PFSK-1 (cell line): ENCODE data around the gene FUT6.

ENCODE experiments used
- FOXP2 ChIP-seq: optimal IDR thresholded peaks from 2 replicates; pipeline ENCODE3; 2011; ENCODE audit warnings: borderline replicate concordance, control low read depth, inconsistent platforms; ENCODE audit not compliant: insufficient read depth; ENCODE audit errors: extremely low read length, extremely low read depth
- POLR2AphosphoS5 ChIP-seq: IDR thresholded peaks from 2 replicates; pipeline ENCODE4 v1.6.1; 2012; ENCODE audit warnings: low read depth, mild to moderate bottlenecking, control low read depth, low read length, moderate library complexity
- SIN3A ChIP-seq: IDR thresholded peaks from 2 replicates; pipeline ENCODE4 v1.6.1; 2012; ENCODE audit warnings: mild to moderate bottlenecking, low read length, moderate library complexity, borderline replicate concordance; ENCODE audit not compliant: insufficient read depth
- TAF1 ChIP-seq: IDR thresholded peaks from 2 replicates; pipeline ENCODE4 v1.6.1; 2012; ENCODE audit warnings: low read length, control low read depth, borderline replicate concordance; ENCODE audit not compliant: insufficient read depth
- TF ChIP-seq, protein P1 (sequence below), 2 experiments: IDR thresholded peaks; 2 replicates each; pipeline versions ENCODE4 v1.6.1 to v1.8.0; 2011 to 2012; ENCODE audit warnings: low read depth in 2 of 2, low read length in 2 of 2, control low read depth in 1 of 2, inconsistent platforms in 1 of 2, mild to moderate bottlenecking in 1 of 2, moderate library complexity in 1 of 2; ENCODE audit not compliant: insufficient read depth in 1 of 2

DNA sequence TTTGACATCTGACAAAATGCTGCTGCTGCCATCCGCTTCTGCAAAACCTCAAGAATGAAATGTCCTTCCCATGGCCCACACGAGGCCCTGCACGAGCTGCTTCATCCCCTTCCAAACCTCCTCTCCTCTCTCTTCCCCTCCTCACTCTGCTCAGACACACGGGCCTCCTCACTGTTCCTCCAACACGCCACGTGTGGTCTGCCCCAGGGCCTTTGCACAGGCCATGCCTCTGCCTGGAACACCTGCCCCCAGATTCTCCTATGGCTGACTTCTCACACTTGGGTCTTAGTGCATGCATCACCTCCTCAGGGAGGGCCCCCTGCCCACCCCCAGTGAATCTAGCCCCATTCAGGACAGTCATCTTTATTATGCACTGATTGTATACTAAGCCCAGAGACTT, 18.7 kb downstream of the FUT6 start:
- TF ChIP-seq TAF1 (no peak), POLR2AphosphoS5 (no peak), SIN3A (no peak), FOXP2 (no peak)
- TF ChIP-seq, protein P1, sequence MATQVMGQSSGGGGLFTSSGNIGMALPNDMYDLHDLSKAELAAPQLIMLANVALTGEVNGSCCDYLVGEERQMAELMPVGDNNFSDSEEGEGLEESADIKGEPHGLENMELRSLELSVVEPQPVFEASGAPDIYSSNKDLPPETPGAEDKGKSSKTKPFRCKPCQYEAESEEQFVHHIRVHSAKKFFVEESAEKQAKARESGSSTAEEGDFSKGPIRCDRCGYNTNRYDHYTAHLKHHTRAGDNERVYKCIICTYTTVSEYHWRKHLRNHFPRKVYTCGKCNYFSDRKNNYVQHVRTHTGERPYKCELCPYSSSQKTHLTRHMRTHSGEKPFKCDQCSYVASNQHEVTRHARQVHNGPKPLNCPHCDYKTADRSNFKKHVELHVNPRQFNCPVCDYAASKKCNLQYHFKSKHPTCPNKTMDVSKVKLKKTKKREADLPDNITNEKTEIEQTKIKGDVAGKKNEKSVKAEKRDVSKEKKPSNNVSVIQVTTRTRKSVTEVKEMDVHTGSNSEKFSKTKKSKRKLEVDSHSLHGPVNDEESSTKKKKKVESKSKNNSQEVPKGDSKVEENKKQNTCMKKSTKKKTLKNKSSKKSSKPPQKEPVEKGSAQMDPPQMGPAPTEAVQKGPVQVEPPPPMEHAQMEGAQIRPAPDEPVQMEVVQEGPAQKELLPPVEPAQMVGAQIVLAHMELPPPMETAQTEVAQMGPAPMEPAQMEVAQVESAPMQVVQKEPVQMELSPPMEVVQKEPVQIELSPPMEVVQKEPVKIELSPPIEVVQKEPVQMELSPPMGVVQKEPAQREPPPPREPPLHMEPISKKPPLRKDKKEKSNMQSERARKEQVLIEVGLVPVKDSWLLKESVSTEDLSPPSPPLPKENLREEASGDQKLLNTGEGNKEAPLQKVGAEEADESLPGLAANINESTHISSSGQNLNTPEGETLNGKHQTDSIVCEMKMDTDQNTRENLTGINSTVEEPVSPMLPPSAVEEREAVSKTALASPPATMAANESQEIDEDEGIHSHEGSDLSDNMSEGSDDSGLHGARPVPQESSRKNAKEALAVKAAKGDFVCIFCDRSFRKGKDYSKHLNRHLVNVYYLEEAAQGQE (IDR thresholded peaks at IDR 0.05; ENCODE audit: insufficient read depth in 1 of 2, low read depth in 2 of 2, low read length in 2 of 2) = no peak
